LNCAP (cell line): ENCODE data around the gene ADAMTS1.

Experiments used
- CTCF ChIP-seq: fragments of 450-650 bp; IDR thresholded peaks from 2 replicates; pipeline ENCODE4 v1.5.1; 2017; ENCODE audit warnings: mild to moderate bottlenecking

ADAMTS1 gene

GRCh38 chr21:26800455-26800854 is 44.8 kb downstream of the ADAMTS1 start:
- no peak for TF ChIP-seq CTCF

GRCh38 chr21:26800001-26800400 is 45.2 kb downstream of the ADAMTS1 start:
- no peak for TF ChIP-seq CTCF

GRCh38 chr21:26798856-26799751 is 46.1 kb downstream of the ADAMTS1 start:
- no peak for TF ChIP-seq CTCF

- no peak for TF ChIP-seq CTCF
These were observed 47.2 kb downstream of the ADAMTS1 start for GRCh38 chr21:26797878-26798456.

GRCh38 chr21:26795866-26796329 is 49.3 kb downstream of the ADAMTS1 start:
- TF ChIP-seq CTCF = no peak

- no peak for TF ChIP-seq CTCF
These were observed 49.8 kb downstream of the ADAMTS1 start for GRCh38 chr21:26795412-26795805.

- TF ChIP-seq CTCF = no peak
These were observed 50.4 kb downstream of the ADAMTS1 start for GRCh38 chr21:26794597-26795411.
